ENCODE results near the gene EPB41L3. TPM values are rescaled to one million over a fixed set of nuclear protein-coding genes. Genes with fewer than 3 reads are reported as not detected.
A peak's percentile ranks its signal among the peaks of the same experiment; 100 is the strongest.

Gene EPB41L3
- total and polyA plus RNA-seq, 11 donors, result 2.7 to 45.6 (median 7.9) TPM

- H3K4me3 ChIP-seq, result no peak overlapping the region
- H3K9me3 ChIP-seq, result no peaks in the 10 kb centered on the region
- no peaks in the 10 kb centered on the region for H3K4me1 ChIP-seq
- H3K27me3 ChIP-seq, result no peaks in the 10 kb centered on the region
- no peak for DNase-seq
- ATAC-seq, result no peak
- peaks cover 0 to 19% (median 0%) of the 10 kb centered on the region in 9 donors for H3K36me3 ChIP-seq
- no peak overlapping the region for H3K27ac ChIP-seq
- intact Hi-C loops (cut with DNase I), result loop anchor here in 1 of 10 donors (10.0 kb wide), 1 partner anchor 115 kb away; the partner anchor contains the start of gene EPB41L3
- WGBS, 4 donors, result 88 to 94% (median 92%) methylated on average over 7 of the region's 7 CpGs
- TF ChIP-seq POLR2A (IDR thresholded peaks at IDR 0.05), result no peak
- no peak for TF ChIP-seq CTCF (IDR thresholded peaks at IDR 0.05)
Measured at GRCh38 chr18:5429681-5430080, 114.1 kb downstream of the EPB41L3 start.

- WGBS, 4 donors, result 85 to 90% (median 85%) methylated on average over 2 of the region's 2 CpGs
- Histone ChIP-seq H3K9me3 (no peaks in the 10 kb centered on the region), H3K4me1 (no peaks in the 10 kb centered on the region), H3K36me3 (peaks cover 0 to 25% (median 0%) of the 10 kb centered on the region in 9 donors), H3K27me3 (no peaks in the 10 kb centered on the region), H3K27ac (no peak overlapping the region), H3K4me3 (no peak overlapping the region)
- intact Hi-C loops (cut with DNase I), result loop anchor here in 1 of 10 donors (10.0 kb wide), 1 partner anchor 119 kb away; the partner anchor contains the start of gene EPB41L3
- ATAC-seq, result no peak
- no peak for DNase-seq
- TF ChIP-seq POLR2A (IDR thresholded peaks at IDR 0.05) (no peak), CTCF (IDR thresholded peaks at IDR 0.05) (no peak)
Measured at GRCh38 chr18:5425721-5426120, 118.1 kb downstream of the EPB41L3 start.

- H3K36me3 ChIP-seq, result peaks cover 0 to 26% (median 0%) of the 10 kb centered on the region in 9 donors
- no peak overlapping the region for H3K4me3 ChIP-seq
- H3K27ac ChIP-seq, result no peak overlapping the region
- no peak for DNase-seq
- H3K27me3 ChIP-seq, result no peaks in the 10 kb centered on the region
- intact Hi-C loops (cut with DNase I), result loop anchor here in 1 of 10 donors (10.0 kb wide), 1 partner anchor 120 kb away; the partner anchor contains the start of gene EPB41L3
- peaks cover 0 to under 1% (median 0%) of the 10 kb centered on the region in 12 donors for H3K4me1 ChIP-seq
- 61 to 70% (median 69%) methylated on average over 6 of the region's 6 CpGs for WGBS, 4 donors
- no peak for ATAC-seq
- no peaks in the 10 kb centered on the region for H3K9me3 ChIP-seq
- TF ChIP-seq POLR2A (IDR thresholded peaks at IDR 0.05), result no peak
- TF ChIP-seq CTCF (IDR thresholded peaks at IDR 0.05), result peak in 8 of 12 donors; percentile 18 to 48 (median 36)
Measured at GRCh38 chr18:5424903-5425664, 118.7 kb downstream of the EPB41L3 start.

- ATAC-seq (no peak), DNase-seq (no peak)
- Histone ChIP-seq H3K27me3 (no peaks in the 10 kb centered on the region), H3K4me3 (no peak overlapping the region), H3K9me3 (no peaks in the 10 kb centered on the region), H3K27ac (no peak overlapping the region), H3K4me1 (peaks cover 0 to 24% (median 0%) of the 10 kb centered on the region in 12 donors), H3K36me3 (peaks cover 0 to 43% (median 0%) of the 10 kb centered on the region in 9 donors)
- TF ChIP-seq CTCF (IDR thresholded peaks at IDR 0.05) (no peak), POLR2A (IDR thresholded peaks at IDR 0.05) (no peak)
- intact Hi-C loops (cut with DNase I), result loop anchor here in 1 of 10 donors (10.0 kb wide), 1 partner anchor 122 kb away; the partner anchor contains the start of gene EPB41L3
- WGBS, 4 donors, result 94 to 98% (median 96%) methylated on average over 3 of the region's 3 CpGs
Measured at GRCh38 chr18:5422626-5423025, 121.2 kb downstream of the EPB41L3 start.
